ENCODE data around the gene KCNJ16.

KCNJ16 gene

DNA sequence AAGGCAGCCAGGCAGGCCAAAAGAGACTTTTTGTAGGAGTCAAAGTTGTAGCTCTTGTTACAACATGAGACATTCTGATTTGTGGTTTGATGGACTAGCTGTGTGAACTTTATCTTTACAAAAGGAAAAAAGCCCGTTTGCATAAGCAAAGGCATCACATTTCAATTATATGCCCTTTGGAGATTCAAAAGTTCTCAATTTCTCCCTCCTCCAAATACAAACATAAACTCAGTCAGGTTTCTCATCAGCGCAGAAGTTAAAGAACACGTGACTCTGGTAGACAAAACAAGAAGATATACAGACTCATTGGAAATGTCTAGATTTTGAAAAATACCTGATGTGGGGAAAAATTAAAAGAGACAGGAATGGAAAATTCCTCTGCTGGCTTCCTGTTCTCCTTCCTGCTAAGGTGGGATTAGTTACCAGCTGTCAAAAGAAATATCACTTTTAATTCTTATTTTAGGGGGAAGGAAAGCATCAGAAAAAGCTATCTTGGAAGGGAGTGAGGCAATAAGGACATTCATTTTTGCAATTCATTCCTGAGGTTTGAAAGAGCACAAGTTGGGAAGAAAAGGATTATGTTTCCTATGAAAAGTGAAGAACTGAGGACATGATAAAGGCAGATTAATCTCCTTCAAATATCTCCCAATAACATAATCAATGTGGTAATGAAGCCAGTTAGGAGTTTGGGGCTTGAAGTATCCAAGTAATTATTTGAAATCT lies 4.6 kb upstream of the KCNJ16 start:
- no peak overlapping the region for H3K4me3 ChIP-seq (ENCODE audit: low read length)
- DNase-seq (ENCODE audit: low read depth) = peak; percentile 16
- TF ChIP-seq, protein P1, sequence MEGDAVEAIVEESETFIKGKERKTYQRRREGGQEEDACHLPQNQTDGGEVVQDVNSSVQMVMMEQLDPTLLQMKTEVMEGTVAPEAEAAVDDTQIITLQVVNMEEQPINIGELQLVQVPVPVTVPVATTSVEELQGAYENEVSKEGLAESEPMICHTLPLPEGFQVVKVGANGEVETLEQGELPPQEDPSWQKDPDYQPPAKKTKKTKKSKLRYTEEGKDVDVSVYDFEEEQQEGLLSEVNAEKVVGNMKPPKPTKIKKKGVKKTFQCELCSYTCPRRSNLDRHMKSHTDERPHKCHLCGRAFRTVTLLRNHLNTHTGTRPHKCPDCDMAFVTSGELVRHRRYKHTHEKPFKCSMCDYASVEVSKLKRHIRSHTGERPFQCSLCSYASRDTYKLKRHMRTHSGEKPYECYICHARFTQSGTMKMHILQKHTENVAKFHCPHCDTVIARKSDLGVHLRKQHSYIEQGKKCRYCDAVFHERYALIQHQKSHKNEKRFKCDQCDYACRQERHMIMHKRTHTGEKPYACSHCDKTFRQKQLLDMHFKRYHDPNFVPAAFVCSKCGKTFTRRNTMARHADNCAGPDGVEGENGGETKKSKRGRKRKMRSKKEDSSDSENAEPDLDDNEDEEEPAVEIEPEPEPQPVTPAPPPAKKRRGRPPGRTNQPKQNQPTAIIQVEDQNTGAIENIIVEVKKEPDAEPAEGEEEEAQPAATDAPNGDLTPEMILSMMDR (conservative IDR thresholded peaks at IDR 0.05; ENCODE audit: low read length) = no peak

DNA sequence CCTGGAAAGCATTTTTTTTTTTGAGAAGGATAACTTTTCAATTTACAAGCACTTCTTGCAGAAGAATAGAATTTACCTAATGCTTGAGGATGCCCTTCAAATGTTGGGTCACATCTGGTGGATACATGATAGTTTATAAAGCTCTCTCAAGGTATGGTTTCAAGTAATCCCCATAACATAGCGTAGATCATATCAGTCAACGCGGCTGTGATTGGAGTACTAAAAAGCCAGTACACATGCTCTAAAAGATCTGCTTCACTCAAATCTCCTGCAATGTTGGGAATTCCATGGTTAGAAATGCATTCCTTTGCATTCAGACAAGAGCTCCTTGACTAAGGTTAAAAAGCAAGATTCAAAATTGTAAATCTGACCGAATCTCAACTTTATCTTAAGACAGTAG lies 3.9 kb upstream of the KCNJ16 start:
- no peak overlapping the region for H3K4me3 ChIP-seq (ENCODE audit: low read length)
- DNase-seq (ENCODE audit: low read depth) = no peak
- TF ChIP-seq, protein P1 (conservative IDR thresholded peaks at IDR 0.05; ENCODE audit: low read length) = no peak

DNA sequence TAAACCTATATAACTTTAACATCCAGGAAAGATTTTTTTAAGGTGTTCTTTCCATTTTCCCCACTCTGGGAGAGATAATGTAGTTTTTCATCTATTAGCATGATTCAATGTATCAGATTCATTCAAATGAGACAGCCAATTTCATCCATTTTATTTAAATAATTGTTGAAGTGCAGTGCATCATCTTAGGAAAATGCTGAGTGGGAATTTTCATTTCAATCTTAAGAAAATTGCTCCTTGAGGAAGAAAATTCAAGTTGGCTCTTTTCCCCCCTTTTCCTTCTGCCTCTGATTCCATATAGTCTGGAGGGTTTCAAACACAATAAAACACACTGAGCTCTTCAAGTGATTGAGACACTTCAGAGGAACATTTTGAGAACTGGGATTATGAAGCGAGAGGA lies 3.4 kb upstream of the KCNJ16 start:
- TF ChIP-seq, protein P1 (conservative IDR thresholded peaks at IDR 0.05; ENCODE audit: low read length) = no peak
- no peak overlapping the region for H3K4me3 ChIP-seq (ENCODE audit: low read length)
- DNase-seq (ENCODE audit: low read depth) = no peak

DNA sequence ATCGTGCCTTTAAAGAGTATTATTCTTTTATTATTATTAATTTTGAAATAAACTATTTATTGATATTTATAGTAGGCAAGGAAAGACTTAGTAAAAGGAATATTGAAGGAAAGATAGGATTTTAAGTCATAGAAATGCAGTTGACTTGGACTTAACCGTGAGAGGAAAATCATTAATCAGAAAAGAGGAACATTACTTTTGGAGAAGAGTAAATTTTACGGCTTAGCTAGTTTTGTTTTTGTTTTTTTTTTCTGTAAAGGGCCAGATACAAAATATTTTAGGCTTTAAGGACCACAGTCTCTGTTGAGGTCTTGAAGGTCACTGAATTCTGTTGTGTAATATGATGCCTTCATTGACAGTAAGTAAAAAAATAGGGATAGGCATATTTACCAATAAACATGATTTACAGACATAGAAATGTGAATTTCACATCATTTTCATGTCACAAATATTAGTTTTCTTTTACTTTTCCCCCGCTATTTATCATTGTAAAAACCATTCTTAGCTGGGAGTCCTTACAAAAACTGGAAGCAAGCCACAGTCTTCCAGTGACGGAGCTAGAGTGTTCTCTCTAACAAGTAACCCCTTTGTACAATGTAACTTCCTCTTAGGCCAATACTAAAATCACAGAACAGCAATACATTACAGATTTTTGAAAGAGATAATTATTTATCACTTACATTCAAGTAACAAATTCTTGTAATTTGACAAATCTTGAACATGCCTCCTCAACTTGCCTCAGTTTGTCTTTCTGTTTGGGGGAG lies 2.3 kb upstream of the KCNJ16 start:
- no peak overlapping the region for H3K4me3 ChIP-seq (ENCODE audit: low read length)
- TF ChIP-seq, protein P1 (conservative IDR thresholded peaks at IDR 0.05; ENCODE audit: low read length) = no peak
- no peak for DNase-seq (ENCODE audit: low read depth)

DNA sequence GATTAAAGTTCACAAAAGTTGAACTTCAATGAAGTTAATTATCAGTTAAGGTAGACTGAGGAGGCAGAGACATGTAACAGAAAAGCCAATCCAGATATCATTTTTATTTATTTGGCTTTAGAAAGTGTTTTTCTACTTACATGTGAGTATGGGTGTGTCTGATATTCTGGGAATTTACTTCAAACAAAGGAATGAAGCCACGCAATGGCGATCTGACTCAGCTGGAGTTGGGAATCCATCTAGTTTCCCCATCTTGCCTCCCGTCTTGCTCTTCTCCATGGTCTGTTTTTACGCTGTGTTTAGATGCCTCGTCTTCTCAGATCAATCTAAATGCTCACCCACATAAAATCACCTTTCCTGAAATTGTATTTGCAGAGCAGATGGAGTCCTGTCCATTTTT lies 1.7 kb upstream of the KCNJ16 start:
- H3K4me3 ChIP-seq (ENCODE audit: low read length) = no peak overlapping the region
- TF ChIP-seq, protein P1 (conservative IDR thresholded peaks at IDR 0.05; ENCODE audit: low read length) = no peak
- DNase-seq (ENCODE audit: low read depth) = peak; percentile 25

DNA sequence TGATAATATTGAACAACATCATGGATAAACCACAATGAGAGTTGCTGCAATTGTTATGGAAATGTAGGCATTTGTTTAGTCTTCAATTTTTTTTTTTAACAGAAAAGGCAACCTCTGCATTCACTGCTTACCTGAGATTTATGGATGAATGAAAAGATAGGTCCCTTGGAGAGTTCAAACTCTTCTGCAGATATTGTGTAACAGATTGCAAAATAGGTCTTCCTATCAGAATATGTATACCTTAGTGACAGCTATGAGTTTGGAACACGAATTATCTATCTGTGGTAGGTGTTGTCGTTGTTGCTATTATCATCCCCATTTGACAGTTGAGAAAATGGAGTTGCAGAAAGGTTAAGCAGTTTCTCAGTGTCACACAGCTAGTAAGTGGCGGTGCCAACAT lies 1.2 kb upstream of the KCNJ16 start:
- DNase-seq (ENCODE audit: low read depth) = no peak
- TF ChIP-seq, protein P1 (conservative IDR thresholded peaks at IDR 0.05; ENCODE audit: low read length) = no peak
- no peak overlapping the region for H3K4me3 ChIP-seq (ENCODE audit: low read length)
